Measurements from ENCODE around the gene HSPD1.

Gene HSPD1

DNA sequence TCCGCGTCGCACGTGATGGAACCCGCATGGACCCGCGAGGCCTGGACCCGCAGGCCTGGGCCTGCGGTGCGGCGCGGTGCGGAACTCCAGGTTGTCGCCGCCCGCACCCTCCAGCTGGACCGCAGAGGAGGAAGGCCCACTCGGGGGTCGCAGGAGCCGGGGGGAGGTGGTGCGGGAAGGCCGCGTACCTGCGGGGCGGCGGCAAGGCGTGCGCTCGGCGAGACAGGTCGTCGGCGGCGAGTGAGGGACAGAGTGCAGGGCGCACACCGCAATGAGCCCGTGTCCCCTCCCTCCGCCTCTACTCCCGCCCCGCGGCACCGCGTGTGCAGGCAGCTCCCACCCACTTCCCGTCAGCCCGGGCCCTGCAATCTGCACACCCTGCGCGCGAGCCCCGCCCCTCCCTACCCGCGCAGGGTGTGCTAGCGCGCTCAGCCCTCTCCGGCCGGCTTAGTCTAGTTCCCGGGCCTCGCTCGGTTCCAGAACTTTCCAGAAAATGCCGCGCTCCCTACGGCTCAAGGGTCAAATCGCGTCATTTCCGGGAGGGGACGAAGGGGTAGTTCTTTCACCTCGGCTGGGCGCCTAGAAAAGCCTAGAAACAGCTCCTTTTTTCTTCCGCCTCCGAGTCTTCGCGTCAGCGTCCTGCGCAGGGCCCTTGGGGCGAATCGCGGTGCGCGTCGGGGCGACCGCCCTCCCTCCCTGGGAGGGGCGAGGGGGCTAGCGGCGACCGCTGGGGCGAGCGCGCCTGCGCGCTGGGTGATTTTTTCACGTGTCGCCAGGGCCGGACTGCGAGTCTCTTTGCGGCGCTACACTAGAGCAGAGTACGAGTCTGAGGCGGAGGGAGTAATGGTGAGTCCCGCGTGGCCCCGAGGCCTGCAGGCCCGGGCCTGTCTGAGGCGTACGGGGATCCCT is at the start of gene HSPD1, which contains the start of gene HSPE1:
TSS of gene HSPD1 (minus strand) at position 247 of the 909 bp plus-strand sequence. CDS start 992 bp downstream, outside the sequence.
TSS of gene HSPE1 (plus strand) at position 786 of the 909 bp plus-strand sequence. CDS start at position 844, 58 bp downstream.
- TF ChIP-seq, protein P1, sequence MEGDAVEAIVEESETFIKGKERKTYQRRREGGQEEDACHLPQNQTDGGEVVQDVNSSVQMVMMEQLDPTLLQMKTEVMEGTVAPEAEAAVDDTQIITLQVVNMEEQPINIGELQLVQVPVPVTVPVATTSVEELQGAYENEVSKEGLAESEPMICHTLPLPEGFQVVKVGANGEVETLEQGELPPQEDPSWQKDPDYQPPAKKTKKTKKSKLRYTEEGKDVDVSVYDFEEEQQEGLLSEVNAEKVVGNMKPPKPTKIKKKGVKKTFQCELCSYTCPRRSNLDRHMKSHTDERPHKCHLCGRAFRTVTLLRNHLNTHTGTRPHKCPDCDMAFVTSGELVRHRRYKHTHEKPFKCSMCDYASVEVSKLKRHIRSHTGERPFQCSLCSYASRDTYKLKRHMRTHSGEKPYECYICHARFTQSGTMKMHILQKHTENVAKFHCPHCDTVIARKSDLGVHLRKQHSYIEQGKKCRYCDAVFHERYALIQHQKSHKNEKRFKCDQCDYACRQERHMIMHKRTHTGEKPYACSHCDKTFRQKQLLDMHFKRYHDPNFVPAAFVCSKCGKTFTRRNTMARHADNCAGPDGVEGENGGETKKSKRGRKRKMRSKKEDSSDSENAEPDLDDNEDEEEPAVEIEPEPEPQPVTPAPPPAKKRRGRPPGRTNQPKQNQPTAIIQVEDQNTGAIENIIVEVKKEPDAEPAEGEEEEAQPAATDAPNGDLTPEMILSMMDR (IDR thresholded peaks at IDR 0.05; ENCODE audit: insufficient read depth, low read depth, low read length, missing control alignments) = no peak
- DNase-seq (ENCODE audit: low read depth) = peak; percentile 100
- peak within 1 kb of the TSS; percentile 73 for H3K4me3 ChIP-seq (ENCODE audit: low read depth, low read length)

DNA sequence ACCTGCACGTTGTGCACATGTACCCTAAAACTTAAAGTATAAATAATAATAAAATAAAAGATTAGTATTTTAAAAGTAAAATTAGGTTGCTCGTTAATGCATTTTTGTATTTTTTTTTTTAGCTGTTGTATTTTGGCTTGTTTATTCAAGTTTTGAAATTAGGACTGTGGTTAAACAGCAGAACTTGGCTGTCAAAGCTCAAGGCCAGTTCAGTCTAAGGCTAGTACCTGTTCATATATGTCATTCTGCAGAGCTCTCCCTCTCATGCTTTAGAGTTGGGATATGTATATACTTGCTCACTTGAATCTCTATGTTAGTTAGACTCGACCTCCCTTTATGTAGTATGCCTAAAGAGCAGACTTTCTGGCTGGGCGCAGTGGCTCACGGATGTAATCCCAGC is 48.9 kb upstream of the HSPD1 start:
- H3K4me3 ChIP-seq (ENCODE audit: low read depth, low read length) = no peak overlapping the region
- DNase-seq (ENCODE audit: low read depth) = no peak
- TF ChIP-seq, protein P1 (IDR thresholded peaks at IDR 0.05; ENCODE audit: insufficient read depth, low read depth, low read length, missing control alignments) = no peak

- TF ChIP-seq, protein P1 (IDR thresholded peaks at IDR 0.05; ENCODE audit: insufficient read depth, low read depth, low read length, missing control alignments) = no peak
- no peak overlapping the region for H3K4me3 ChIP-seq (ENCODE audit: low read depth, low read length)
- DNase-seq (ENCODE audit: low read depth) = no peak
Observed at GRCh38 chr2:197547163-197547900, 47.7 kb upstream of the HSPD1 start.

DNA sequence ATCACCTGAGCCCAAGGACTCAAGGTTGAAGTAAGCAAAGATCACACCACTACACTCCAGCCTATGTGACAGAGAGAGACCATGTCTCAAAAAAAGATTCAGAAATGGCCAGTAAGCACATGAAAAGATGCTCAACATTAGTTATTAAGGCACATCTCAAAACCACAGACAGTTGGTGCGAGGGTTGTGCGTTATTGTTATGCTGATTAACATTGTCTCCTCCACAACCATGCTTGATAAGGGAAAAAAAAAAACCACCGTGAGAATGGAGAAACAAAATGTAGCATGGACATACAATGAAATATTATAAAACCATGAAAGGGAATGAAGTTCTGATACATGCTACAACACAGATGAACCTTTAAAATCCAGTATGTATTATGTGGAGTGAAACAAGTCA is 43.6 kb upstream of the HSPD1 start:
- no peak overlapping the region for H3K4me3 ChIP-seq (ENCODE audit: low read depth, low read length)
- TF ChIP-seq, protein P1 (IDR thresholded peaks at IDR 0.05; ENCODE audit: insufficient read depth, low read depth, low read length, missing control alignments) = no peak
- no peak for DNase-seq (ENCODE audit: low read depth)

- no peak overlapping the region for H3K4me3 ChIP-seq (ENCODE audit: low read depth, low read length)
- TF ChIP-seq, protein P1 (IDR thresholded peaks at IDR 0.05; ENCODE audit: insufficient read depth, low read depth, low read length, missing control alignments) = no peak
- no peak for DNase-seq (ENCODE audit: low read depth)
Observed at GRCh38 chr2:197539734-197540133, 40.1 kb upstream of the HSPD1 start.

DNA sequence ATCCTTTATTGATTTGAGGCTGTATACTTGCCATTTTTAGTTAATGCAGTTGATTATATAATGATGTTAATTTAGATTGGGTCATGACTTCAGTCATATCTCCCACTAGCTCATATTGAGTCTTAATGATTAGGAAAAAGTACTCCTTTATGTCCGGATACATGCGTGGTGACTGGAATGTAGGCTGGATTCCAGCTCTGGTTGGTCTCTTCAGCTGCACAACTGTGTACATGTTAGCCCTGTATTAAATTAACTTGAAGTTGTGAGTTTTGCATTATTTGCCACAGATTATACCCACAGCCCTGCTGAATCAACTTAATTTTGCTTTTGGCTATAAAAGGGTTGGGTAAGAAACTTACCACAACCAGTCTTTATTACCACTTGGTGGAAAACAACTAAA is 38.8 kb upstream of the HSPD1 start:
- H3K4me3 ChIP-seq (ENCODE audit: low read depth, low read length) = no peak overlapping the region
- no peak for DNase-seq (ENCODE audit: low read depth)
- TF ChIP-seq, protein P1 (IDR thresholded peaks at IDR 0.05; ENCODE audit: insufficient read depth, low read depth, low read length, missing control alignments) = no peak

All from GM12865 (cell line).